HG03139 (cell line): ENCODE data around the gene WWTR1.

Experiments
- ATAC-seq: cut with Tn5 transposase; IDR thresholded peaks from one replicate; pipeline ENCODE4 v1.9.1; 2021; ENCODE audit not compliant: unreplicated experiment

WWTR1 gene

DNA sequence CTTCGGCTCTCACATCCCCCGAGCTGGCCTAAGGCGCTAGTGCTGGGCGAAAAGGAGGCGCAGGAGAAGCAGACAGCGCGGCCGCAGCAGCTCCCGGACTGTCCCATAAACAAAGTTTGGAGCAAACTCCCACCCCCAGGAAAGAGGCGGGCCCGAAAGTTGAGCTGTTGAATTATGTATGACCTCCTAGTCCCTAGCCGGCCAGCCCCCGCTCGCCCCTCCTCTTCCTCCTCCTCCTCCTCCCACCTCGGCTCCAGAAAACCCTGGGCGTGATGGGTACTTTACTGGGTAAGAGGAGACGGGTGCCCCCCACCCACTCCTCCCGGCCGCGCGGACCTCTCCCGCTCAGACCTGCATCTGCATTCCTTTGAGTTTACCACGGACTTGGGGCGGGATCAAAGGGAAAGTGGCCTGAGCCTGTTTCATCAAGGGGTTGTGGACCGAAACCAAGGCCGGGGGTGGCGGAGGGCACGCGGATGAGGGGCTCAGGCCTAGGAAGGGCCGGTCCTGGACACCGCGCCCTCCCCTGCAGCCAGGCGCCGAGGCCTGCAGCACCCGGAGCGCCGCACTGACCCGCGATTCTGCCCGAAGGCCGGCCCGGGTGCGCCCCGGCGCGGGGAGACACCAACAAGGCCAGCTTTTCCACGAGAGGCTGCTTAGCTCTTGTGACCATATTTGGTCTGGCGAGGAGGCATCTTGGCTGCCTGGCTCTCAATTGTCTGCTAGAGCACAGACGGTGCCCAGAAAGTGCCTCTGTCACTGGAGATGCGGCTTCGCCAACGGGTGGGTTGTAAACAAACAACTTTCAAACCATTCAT, at the start of gene WWTR1:
Gene WWTR1, minus strand, starts transcription at position 100 of the 818 bp plus-strand sequence. CDS start 719 bp downstream, outside the sequence.
- peak; percentile 63 for ATAC-seq

DNA sequence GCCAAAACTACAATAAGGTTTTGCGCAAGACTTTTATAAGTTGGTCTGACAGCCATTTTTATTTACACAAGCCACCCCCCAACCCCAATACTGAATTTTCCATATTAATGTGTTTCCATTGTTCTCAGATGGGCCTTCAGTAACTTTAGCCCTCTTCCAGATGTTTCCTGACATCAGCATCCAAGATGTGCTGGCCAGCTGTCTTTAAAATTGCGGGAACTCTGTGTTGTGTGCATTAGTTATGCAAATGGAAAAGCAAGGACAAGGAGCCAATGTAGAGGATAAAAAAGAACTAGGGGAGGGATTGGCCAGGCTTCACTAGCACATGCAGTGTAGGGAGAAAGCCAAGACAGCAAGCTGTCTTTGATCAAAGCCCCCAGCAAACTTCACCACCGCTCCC, 49.1 kb upstream of the WWTR1 start:
- ATAC-seq, result no peak

DNA sequence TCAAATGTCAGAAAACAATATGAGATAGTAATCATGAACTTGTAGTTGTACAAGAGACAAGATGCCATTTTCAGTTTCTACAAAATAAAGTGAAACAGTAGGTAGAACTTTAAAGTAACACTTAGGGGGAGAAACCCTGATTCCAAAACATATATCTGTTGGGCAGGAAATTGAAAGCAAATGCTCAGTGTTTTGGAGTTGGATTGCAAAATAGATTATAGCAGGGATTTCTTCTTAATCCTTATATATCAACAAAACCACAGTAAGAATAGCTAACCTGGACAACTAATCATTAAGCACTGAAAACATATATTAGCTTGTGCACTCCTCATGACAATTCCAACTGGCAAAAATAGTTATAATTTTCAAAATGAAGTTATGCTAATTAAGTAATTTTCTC, 47.6 kb upstream of the WWTR1 start:
- no peak for ATAC-seq

DNA sequence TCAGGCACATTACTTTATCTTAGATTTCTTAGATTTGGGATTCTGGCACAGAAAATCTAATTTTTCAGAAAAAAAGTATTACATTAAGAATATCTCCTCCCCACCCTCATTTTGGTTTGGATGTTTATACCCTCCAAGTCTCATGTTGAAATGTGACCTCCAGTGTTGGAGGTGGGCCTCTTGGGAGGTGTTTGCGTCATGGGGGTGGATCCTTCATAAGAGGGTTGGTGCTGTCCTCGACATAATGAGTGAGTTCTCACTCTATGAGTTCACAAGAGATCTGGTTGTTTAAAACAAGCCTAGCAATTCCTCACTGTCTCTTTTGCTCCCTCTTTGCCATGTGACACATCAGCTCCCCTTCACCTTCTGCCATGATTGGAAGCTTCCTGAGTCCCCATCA, 45.6 kb upstream of the WWTR1 start:
- no peak for ATAC-seq

DNA sequence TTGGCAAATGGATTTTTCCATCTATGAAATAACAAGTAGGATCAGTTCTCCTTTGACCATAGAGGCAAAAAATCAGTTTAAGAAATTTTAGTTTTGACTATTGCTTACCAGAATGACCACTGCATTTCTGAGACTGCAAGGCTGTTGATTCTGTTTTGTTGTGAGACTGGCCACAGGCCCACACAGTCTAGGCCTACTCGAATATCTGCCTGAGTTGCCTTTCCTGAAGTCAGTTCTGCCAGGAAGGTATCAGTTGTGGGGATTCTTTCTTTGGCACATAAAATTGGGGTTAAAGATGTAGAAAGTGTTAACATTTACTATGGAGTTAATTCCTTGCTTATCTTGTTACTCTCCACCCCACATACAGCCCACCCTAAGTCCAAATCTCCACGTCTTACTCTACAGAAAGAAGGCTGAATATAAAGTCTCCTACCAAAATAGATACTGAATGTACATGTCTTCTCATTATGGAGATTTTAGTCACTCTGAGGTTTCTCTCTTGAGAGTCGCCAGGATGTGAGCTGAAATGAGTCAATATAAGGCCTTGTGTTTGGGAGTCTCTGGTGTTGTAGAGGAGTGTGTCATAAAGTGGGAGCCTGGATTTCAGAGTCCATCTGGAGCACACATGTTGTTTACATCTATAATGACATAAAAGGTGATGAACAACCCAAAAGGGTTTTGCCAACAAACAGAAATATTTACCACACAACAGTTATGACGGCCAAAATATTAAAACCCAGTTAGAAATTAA, 45.0 kb upstream of the WWTR1 start:
- no peak for ATAC-seq

DNA sequence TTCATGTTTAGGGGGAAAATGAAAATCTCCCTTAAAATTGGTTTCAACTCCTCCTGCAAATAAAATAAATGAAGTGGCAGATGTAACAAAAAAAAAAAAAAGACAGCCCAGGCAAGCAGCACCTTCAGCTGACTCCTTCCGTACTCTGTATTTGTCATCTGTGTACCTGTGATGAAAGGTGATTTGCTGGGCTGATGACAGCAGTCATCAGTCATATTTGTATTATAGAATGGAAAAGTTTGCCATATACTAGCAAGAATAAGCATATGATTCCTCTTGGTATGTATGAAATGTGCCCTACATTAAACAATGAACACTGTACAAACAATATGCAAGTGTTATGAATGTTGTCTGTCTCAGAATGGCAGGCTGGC, 44.1 kb upstream of the WWTR1 start:
- ATAC-seq, result no peak

DNA sequence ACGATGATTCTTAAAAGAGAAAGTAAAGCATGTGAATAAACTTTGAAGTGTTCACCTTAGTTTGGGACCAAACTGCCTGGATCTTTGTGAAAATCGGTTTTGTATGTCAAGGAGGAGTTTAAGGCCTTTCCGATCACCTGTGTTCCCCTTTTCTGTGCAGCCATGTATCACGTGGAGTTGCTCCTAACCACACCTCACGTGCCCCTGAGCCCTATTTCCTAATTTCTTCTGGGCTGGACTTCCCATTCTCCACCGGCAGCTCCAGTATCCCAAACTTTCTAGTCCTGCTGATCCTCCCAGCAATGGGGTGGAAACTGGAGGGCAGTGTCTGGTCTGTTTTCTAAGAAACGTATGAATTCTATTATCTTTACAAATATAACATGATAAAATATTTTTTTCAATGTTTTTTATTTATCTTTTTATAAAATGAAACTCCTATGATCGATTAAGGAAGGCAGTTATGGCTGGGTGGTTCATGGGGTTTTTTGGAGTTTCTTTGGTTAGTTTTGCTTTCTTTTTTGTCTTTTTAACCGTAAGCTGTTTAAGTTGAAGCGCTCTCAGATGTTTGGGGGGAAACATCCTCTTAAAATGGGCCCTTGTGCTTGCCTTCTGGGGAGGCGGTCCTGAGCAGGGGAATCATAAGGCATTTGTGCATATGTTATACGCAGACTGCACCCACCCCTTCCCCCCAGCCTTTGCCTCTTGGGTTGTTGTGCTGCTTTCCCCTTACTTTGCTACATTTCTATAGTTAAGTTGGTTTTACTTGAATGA, 43.6 kb upstream of the WWTR1 start:
- no peak for ATAC-seq

DNA sequence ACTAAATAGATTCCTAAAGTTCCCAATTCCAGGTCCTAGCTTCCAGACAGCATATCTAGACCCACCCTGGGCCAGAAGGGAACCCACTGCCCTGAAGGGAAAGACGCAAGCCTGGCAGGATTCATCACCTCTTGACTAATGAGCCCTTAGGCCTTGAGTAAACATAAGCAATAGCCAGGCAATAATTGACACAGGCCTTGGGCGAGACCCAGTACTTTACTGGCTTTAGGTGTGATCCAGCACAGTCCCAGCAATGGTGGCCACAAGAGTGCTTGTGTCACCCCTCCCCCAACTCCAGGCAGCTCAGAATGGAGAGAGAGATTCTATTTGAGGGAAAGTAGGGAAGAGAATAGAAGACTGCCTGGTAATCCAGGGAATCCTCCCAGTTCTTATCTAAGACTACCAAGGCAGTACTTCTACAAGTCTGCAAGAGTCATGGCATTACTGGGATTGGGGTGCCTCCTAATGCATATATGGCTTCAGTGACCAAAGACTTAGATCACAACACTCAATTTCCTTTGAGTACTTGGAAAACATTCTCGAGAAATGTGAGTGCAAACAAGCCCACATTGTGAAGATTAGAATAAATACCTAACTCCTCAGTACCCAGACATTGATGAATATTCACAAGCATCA, 30.4 kb upstream of the WWTR1 start:
- ATAC-seq, result no peak

DNA sequence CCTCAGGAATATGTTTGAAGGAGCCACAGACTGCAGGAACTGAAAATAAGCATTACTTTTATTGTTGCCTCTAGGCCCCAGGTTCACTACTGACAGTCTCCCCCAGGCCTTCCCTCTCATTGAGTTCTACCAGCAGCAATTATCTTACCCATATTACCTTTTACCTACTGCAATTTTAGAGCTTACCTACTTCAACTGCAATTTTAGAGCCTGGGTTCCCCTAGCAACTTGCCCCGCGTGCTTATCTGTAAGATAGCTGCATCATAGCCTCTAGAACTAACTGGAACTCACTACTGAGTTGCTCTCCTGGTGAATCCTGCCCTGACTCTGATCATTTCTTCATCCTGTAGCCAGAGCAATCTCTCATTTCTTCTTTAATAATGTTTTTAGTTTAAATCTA, 29.2 kb upstream of the WWTR1 start:
- ATAC-seq, result no peak

DNA sequence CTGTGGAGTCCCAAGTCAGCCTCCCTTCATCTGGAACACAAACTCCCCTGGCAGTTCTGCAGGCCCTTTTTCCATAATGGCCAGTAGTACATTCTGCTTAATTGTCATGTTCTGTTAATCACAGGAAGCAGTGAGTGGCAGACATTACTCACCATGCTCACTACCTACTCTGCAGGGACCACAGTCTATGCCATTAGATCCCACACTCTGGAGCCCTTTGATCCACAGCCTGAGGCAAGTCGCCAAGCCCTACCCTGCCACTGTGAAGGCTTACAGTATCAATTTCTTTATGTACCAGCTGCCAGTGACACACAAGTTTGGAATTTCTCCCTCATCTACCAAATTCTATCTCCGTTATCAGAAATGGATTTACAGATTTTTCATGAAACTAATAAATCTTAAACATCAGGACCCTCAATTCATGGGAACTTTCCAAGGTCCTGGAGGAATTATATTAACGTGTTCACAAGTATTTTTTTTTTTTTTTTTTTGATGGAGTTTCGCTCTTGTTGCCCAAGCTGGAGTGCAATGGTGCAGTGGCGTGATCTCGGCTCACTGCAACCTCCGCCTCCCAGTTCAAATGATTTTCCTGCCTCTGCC, 20.6 kb upstream of the WWTR1 start:
- no peak for ATAC-seq

DNA sequence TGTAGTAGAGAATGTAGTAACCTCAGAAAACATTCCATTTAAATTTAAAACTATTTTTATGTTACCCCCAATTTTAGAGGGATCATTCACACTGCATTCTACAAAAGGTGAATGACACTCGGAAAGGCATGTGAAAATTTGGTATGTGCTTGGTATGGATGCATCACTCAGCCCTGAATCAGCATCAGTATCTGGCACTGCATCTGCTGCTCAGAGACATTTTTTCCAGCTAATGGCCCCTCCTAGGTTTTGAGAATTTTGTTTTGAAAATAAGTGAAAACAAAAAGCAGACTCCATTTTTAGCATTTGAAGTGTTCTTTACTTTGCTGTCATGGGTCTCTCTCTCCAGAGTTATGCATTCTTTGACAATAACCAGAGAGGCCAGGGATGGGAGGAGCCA, 15.6 kb upstream of the WWTR1 start:
- no peak for ATAC-seq

DNA sequence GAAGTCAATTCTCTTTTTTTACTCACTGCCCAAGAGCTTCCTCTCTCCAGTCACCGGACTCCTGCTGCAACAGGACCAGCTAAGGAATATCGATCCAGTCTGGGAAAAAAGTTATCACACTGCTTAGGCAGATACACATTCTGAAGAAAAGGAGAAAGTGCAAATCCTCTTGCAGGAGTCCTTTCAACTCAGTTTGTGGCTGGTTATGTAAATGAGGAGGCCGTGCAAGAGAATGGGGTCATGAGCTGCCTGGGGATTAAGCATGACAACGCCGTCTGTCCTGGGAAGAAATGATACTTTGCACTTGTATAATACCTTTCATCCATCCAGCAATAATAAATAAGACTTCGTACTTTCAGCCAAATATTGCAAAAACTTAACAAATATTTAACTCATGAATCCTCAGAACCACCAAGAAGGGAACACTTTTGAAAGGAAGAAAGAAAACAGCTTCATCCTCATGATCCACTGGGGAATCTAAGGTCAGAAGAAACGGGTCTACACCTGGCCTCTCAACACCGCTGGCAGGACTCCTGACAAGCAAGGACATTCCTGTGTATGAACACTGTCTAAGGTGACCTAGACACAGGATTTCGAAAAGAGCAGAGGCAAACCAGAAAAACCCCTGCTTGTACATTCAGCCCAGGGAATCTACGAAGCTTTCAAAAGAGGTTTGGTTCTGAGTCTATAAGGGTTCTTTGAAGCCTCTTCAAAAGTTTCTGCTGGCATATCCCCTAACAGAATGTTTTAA, 13.1 kb upstream of the WWTR1 start:
- ATAC-seq, result no peak

DNA sequence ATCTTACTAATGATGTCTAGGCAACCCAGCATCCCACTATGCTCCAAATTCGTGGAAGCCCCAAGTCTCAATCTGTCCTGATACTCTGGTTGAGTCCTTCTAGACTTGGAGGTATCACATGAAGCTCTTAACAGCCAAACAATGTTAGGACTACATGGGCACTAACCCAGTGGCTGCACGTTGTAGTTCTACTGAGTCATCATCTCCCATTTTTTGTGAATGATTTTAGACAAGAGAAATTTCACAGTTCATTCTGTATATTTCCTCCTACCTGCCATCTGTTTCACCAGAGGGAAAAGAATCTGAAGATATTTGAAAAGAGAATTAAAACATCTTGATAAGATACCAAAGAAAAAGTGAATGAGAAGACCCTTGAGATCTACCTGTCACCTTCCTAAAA, 9.8 kb upstream of the WWTR1 start:
- no peak for ATAC-seq

DNA sequence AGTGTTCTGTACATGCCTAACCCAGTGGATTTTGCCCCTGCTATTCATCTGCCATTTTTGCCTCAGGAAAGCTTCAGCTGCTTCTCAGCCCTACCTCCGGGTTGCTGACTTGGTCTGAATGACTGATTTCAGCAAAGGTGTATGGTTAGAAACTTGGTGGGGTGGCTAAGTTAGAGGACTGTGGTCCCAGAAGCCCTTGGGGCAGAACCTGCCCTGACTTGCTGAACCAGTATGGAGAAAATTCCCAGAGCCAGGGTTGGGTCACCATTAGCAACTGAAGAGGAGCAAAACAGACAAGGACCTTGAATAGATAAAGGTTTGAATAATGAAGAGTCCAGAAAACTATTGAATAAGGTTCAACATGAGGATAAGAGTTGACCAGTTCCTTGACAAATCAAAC, 6.1 kb upstream of the WWTR1 start:
- ATAC-seq, result no peak

DNA sequence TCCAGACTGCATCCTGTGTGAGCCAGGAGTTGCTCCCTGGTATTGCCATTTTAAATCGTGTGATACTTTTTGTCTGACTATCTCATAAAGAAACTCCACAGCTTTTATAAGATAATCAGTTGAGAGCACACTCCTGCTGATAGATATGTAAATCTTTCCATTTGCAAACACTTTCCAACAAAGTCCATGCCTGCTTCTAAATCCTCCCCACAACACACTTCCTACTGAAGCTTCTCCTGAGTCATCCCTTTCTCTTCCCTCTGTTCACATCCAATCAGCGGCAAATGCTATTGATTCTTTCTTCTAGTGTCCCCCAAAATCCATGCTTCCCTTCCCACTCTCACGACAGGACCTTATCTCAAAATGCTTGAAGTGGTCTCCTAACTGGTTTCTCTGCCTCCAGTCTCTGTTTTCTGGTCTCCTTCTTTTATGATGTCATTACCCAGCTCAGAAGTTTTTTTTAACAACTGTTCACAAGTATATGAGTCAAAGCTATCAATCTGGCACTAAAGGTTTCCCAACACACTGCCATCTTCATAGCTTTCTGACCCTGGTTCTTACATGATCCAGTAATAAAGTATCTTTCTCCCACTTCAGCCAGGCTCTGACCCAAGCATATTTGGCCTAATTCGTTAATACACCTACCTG, 4.5 kb upstream of the WWTR1 start:
- ATAC-seq, result no peak

DNA sequence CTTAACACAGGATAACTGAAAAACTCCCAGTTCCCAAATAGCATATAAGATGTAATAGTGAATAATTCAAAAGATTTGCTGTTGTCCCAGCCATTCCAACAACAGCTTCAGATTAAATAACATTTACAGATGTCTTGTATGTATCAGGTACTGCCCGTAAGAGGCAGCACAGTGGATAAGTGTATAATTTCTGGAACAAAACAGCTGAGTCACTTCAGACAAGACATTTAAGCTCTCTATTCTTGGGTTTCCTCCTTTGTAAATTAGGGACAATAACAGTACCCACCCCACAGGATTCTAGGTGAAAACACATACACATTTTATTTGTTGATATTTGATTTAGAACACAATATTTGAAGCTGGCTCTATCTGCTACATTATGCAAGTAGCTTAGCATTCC, 2.6 kb upstream of the WWTR1 start:
- no peak for ATAC-seq

DNA sequence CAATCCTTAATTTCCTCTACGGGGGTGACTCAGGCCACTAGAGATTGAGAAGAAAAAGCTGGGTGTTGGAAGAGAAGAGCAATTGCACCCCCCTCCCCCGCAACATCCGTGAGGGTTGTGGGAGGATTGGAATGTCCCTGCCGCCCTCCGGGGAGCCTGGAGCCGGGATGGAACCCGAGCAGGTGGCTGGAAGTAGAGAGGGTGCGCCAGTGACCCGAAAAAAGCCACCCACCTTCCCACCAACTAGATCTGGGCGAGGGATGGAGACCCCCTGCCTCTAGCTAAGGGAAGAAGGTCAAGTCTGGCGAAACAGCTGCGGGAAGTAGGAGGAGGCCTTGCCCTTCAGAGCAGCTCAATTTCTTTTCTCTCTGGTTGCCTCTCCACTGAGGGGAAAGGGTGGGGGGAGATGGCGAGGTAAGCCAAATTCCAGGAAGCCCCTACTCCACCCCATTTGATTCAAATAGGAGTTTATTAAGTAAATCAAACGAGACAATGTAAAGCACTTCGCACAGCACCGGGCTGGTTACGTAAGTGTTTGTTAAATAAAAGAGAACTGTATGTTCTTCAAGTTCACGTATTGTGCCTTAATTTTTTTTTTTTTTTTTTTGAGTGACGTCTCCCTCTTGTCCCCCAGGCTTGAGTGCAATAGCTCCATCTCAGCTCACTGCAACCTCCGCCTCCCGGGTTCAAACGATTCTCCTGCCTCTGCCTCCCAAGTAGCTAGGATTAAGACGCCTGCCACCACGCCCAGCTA, 1.1 kb upstream of the WWTR1 start:
- no peak for ATAC-seq

DNA sequence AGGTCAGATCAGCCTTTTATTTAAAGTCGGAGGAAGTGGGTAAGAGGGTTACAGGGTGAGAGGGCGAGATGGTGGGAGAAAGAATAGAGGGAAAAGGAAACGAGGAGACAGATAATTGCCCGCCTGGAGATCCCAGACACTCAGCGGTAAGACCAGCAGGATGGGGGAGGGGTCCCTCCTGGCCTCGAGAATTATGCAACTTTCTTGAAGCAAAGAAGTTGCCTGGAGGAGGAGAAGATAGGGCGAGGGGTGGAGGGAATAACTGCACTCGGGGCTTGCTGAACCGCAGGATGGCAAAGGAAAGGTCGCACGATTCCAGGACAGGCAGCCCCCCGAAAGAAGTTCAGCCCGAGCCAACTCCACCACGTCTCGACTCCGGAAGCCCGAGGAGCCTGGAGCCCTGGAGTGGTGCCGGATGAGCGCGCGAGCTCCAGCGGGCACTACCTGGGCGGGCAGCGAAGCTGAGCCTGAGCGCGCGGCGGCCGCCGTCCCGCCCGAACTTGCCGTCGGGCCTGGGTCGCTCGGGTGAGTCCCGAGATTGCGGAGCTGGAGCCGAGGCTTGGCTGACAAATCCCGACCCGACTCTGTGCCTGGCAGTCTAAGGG, 402 bp downstream of the WWTR1 start:
- ATAC-seq, result peak; percentile 36
